PFSK-1 (cell line): ENCODE results near the gene XXYLT1.

ENCODE experiments used
- FOXP2 ChIP-seq: optimal IDR thresholded peaks from 2 replicates; pipeline ENCODE3; 2011; ENCODE audit warnings: borderline replicate concordance, control low read depth, inconsistent platforms; ENCODE audit not compliant: insufficient read depth; ENCODE audit errors: extremely low read length, extremely low read depth
- POLR2AphosphoS5 ChIP-seq: IDR thresholded peaks from 2 replicates; pipeline ENCODE4 v1.6.1; 2012; ENCODE audit warnings: low read depth, mild to moderate bottlenecking, control low read depth, low read length, moderate library complexity

- TF ChIP-seq FOXP2 (no peak), POLR2AphosphoS5 (no peak)
These were observed 60.5 kb downstream of the XXYLT1 start for GRCh38 chr3:195210266-195210973.
